ENCODE results near the gene DNAAF3.

- TF ChIP-seq, protein P1, sequence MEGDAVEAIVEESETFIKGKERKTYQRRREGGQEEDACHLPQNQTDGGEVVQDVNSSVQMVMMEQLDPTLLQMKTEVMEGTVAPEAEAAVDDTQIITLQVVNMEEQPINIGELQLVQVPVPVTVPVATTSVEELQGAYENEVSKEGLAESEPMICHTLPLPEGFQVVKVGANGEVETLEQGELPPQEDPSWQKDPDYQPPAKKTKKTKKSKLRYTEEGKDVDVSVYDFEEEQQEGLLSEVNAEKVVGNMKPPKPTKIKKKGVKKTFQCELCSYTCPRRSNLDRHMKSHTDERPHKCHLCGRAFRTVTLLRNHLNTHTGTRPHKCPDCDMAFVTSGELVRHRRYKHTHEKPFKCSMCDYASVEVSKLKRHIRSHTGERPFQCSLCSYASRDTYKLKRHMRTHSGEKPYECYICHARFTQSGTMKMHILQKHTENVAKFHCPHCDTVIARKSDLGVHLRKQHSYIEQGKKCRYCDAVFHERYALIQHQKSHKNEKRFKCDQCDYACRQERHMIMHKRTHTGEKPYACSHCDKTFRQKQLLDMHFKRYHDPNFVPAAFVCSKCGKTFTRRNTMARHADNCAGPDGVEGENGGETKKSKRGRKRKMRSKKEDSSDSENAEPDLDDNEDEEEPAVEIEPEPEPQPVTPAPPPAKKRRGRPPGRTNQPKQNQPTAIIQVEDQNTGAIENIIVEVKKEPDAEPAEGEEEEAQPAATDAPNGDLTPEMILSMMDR (IDR thresholded peaks at IDR 0.05): no peak
- no peak for TF ChIP-seq EP300 (IDR thresholded peaks at IDR 0.05)
- TF ChIP-seq POLR2A (IDR thresholded peaks at IDR 0.05): no peak
Observed at GRCh38 chr19:55189403-55189835, 23.0 kb upstream of the DNAAF3 start.
